K562 (cell line): ENCODE measurements around the gene ANO10. TPM values are rescaled to one million over a fixed set of nuclear protein-coding genes. Genes with fewer than 3 reads are reported as not detected.

ENCODE experiments used
- CCAR2 ChIP-seq: fragments of 200-400 bp; formaldehyde crosslinking; IDR thresholded peaks from 2 replicates; pipeline ENCODE4 v1.6.1; 2017; ENCODE audit warnings: mild to moderate bottlenecking, low read depth, low read length
- CHD2 ChIP-seq: IDR thresholded peaks from 2 replicates; pipeline ENCODE4 v1.6.1; 2011; ENCODE audit warnings: low read depth, low read length
- CSDE1 ChIP-seq, 2 experiments: fragments of 450-650 bp; IDR thresholded peaks; 2 replicates each; pipeline ENCODE4 v1.6.1; 2016; ENCODE audit warnings: mild to moderate bottlenecking in 1 of 2
- GTF2E2 ChIP-seq: fragments of 200-800 bp; sonication (Bioruptor generic); IDR thresholded peaks from 2 replicates; pipeline ENCODE4 v1.6.1; 2016; ENCODE audit warnings: missing genetic modification characterization, missing compliant biosample characterization
- HEY1 ChIP-seq: fragments of 250-450 bp; sonication (Bioruptor Pico); IDR thresholded peaks from 2 replicates; pipeline ENCODE4 v1.5.0; 2020; ENCODE audit warnings: mild to moderate bottlenecking, moderate library complexity, borderline replicate concordance
- HSF4 ChIP-seq: fragments of 250-450 bp; sonication (Bioruptor Pico); IDR thresholded peaks from 2 replicates; pipeline ENCODE4 v2.1.2; 2022; ENCODE audit warnings: mild to moderate bottlenecking, moderate library complexity, borderline replicate concordance
- IRF9 ChIP-seq: fragments of 450-650 bp; IDR thresholded peaks from 2 replicates; pipeline ENCODE4 v1.6.1; 2016; ENCODE audit warnings: missing biosample characterization, missing genetic modification characterization
- MEF2D ChIP-seq: conservative IDR thresholded peaks from 2 replicates; pipeline ENCODE4 v1.6.1; 2016; ENCODE audit warnings: low read depth, missing genetic modification characterization, missing compliant biosample characterization
- NONO ChIP-seq, 2 experiments: fragments of 200-400 bp in 1 of 2; fragments of 450-650 bp in 1 of 2; formaldehyde crosslinking in 1 of 2; IDR thresholded peaks; 2 replicates each; pipeline ENCODE4 v1.6.1; 2017; ENCODE audit warnings: low read depth in 2 of 2, mild to moderate bottlenecking in 2 of 2, moderate library complexity in 2 of 2, low read length in 1 of 2
- POLR2AphosphoS5 ChIP-seq: IDR thresholded peaks from 2 replicates; pipeline ENCODE4 v1.6.1; 2011; ENCODE audit warnings: mild to moderate bottlenecking, low read depth, low read length, moderate library complexity; ENCODE audit not compliant: control insufficient read depth, insufficient read depth
- POLR3G ChIP-seq: IDR thresholded peaks from 2 replicates; pipeline ENCODE4 v1.6.1; 2011; ENCODE audit not compliant: insufficient read length, insufficient replicate concordance; ENCODE audit errors: extremely low read depth
- PPARD ChIP-seq: fragments of 250-450 bp; sonication (Bioruptor Pico); IDR thresholded peaks from 2 replicates; pipeline ENCODE4 v1.8.0; 2022; ENCODE audit warnings: inconsistent platforms, mild to moderate bottlenecking, moderate library complexity
- RCOR1 ChIP-seq, 2 experiments: IDR thresholded peaks; 2 replicates each; pipeline ENCODE4 v1.6.1; 2012; ENCODE audit warnings: low read depth in 2 of 2, low read length in 2 of 2, borderline replicate concordance in 1 of 2, improper control_type of control experiment in 1 of 2
- SMC3 ChIP-seq: conservative IDR thresholded peaks from 2 replicates; pipeline ENCODE4 v1.6.1; 2011; ENCODE audit warnings: low read depth, low read length, improper control_type of control experiment; ENCODE audit not compliant: insufficient read depth
- TCF7L2 ChIP-seq: fragments of 150-350 bp; IDR thresholded peaks from 2 replicates; pipeline ENCODE4 v1.6.1; 2016; ENCODE audit warnings: low read depth, mild to moderate bottlenecking, low read length, moderate library complexity
- ZFP1 ChIP-seq: fragments of 450-650 bp; formaldehyde crosslinking; IDR thresholded peaks from 2 replicates; pipeline ENCODE4 v1.4.0; 2020; ENCODE audit warnings: mild to moderate bottlenecking, mixed read lengths
- ZFP36 ChIP-seq: fragments of 150-350 bp; IDR thresholded peaks from 2 replicates; pipeline ENCODE4 v1.6.1; 2018; ENCODE audit warnings: low read length, low read depth; ENCODE audit not compliant: partially characterized antibody
- ZNF133 ChIP-seq: fragments of 250-450 bp; sonication (Bioruptor Pico); IDR thresholded peaks from 2 replicates; pipeline ENCODE4 v1.4.0; 2020; ENCODE audit warnings: mild to moderate bottlenecking
- ZNF518B ChIP-seq: fragments of 250-450 bp; sonication (Bioruptor Pico); IDR thresholded peaks from 2 replicates; pipeline ENCODE4 v1.5.0; 2021; ENCODE audit warnings: mild to moderate bottlenecking, moderate library complexity
- ZNF79 ChIP-seq: fragments of 250-450 bp; sonication (Bioruptor Pico); IDR thresholded peaks from 2 replicates; pipeline ENCODE4 v1.4.0; 2020; ENCODE audit warnings: low read depth, mild to moderate bottlenecking, moderate library complexity
- polyA plus RNA-seq, 8 experiments: library from polyadenylated mRNA; depleted of rRNA in 4 of 8; stranded (reverse) in 5 of 8; unstranded in 3 of 8; fragments of >200 nt; fragmentation: Nextera tagmentation in 2 of 8; fragmentation: Illumina TruSeq in 1 of 8; extraction: Ambion mirVana in 2 of 8; extraction: Trizol in 1 of 8; gene quantifications; 2 replicates each; pipeline versions ENCODE4 v1.2.1 to v1.2.3, GENCODE V29; 2011 to 2014; ENCODE audit warnings: inconsistent platforms in 1 of 8, missing spikeins in 1 of 8
- total RNA-seq, 7 experiments: library from RNA; depleted of rRNA in 6 of 7; stranded (reverse); fragments of >200 nt in 6 of 7; fragmentation: Illumina TruSeq in 2 of 7; extraction: Trizol in 2 of 7; gene quantifications; 2 replicates each; pipeline versions ENCODE4 v1.2.1 to v1.2.3, GENCODE V29; 2011 to 2021; ENCODE audit warnings: low replicate concordance in 1 of 7

The ANO10 gene
- total and polyA plus RNA-seq, 9 of the 15 experiments (the other 6 are each of a cell fraction or from before 2014, with no cell fraction given), result 6.4 to 46.0 (median 32.3) TPM

- TF ChIP-seq HEY1 (CRISPR knock-in tag) (0 out of 2 replicates have a peak, but pooled peaks have one; percentile 49), POLR3G (no peak), CSDE1 (IDR thresholded peaks at IDR 0.05) (0 out of 4 replicates have a peak, but pooled peaks of 1 of the 2 experiments have one; percentile 8), ZNF518B (CRISPR knock-in tag) (peak; percentile 69; the same call in 1 of the 2 replicates), ZNF79 (CRISPR knock-in tag) (peak; percentile 93), POLR2AphosphoS5 (no peak), GTF2E2 (0 out of 2 replicates have a peak, but pooled peaks have one; percentile 40), HSF4 (peak; percentile 98), PPARD (CRISPR knock-in tag) (peak; percentile 89), CHD2 (no peak), IRF9 (tag) (peak; percentile 99), ZFP1 (CRISPR knock-in tag) (peak; percentile 88), CCAR2 (no peak), ZFP36 (no peak), SMC3 (no peak), TCF7L2 (no peak), NONO (IDR thresholded peaks at IDR 0.05; ENCODE audit: low read depth in 2 of 2, low read length in 1 of 2) (no peak), ZNF133 (peak; percentile 96), MEF2D (tag) (peak; percentile 99), RCOR1 (IDR thresholded peaks at IDR 0.05; ENCODE audit: borderline replicate concordance in 1 of 2, low read depth in 2 of 2, low read length in 2 of 2) (no peak)
Measured at GRCh38 chr3:43584043-43584826, 37.6 kb downstream of the ANO10 start (continued).
